ENCODE measurements around the gene PRDM10. TPM values are rescaled to one million over a fixed set of nuclear protein-coding genes. Genes with fewer than 3 reads are reported as not detected.

Gene PRDM10
- total RNA-seq, 1 experiment from 2014 or later: 10.6 TPM

DNA sequence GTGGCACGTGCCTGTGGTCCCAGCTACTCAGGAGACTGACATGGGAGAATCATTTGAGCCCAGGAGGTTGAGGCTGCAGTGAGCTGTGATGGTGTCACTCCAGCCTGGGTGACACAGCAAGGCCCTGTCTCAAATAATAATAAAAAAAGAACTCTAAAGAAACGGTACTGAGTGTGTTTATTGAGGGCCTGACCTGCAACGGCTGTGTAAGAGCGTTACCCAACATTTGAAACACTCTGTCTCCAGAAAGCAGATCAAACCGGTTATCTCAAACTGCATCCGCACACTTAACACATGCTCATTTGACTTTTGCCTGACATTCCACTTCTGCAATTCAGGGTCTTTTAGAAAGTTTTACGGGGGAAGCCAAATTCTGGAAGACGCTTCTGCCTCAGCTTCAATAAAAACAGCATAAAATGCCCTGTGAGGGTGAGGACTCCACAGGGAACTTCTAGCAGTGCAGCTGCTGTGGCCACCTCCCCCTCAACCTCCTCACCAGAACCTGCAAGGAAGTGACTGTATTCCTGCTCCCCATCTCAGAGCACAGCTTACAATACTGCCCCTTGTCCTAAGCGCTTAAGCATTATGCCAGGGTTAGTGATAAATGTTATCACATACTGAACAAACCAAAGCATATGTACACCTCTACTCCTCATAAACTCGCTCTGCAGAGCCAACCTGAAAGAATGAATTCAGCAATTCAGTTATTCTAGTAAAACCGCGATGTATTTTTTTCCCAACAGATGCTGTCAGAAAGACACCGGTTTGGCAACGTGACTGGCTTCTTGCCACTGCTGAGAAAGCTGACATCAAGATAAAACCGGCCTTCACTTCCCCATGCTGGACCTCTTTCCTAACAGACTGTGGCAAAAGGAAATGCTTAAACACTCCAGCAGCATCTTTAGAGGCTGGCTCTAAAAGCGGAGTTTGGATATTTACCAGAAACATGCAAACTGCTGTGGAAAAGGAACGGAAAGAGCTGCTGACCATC is 52.2 kb downstream of the PRDM10 start:
- Histone ChIP-seq H3K36me3 (replicated peaks; ENCODE audit: control insufficient read depth, insufficient read depth, low read length) (peaks cover 1% of the 10 kb centered on the region), H3K4me3 (ENCODE audit: insufficient read depth, low read depth, low read length) (no peak overlapping the region)
- peak; percentile 11 for DNase-seq

DNA sequence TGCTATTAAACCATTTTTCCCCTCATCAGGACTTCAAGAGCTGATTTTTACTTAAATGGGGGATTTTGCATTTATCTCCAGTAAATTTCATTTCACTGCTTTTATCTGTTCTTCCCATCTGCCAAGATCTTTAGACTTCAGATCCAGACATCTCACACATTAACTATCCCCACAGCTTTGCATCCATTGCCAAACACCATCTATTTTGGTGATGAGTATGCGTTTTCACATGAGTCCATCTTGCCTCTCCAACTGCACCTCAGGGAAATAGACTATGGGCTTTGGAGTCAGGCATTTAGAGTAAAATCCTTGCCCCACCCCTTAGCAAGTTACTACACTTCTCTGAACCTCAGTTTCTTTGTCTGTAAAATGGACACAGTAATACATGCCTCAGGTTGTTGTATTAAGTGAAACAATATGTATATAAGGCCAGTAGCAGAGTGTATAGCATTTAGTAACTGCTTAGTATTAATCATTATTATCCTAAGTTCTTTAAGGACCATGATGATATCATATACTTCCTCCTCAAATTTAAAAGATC is 53.6 kb downstream of the PRDM10 start:
- no peak overlapping the region for H3K4me3 ChIP-seq (ENCODE audit: insufficient read depth, low read depth, low read length)
- H3K27me3 ChIP-seq (ENCODE audit: control insufficient read depth, insufficient read depth, low read length): no peaks in the 10 kb centered on the region
- no peak for DNase-seq
- H3K36me3 ChIP-seq (replicated peaks; ENCODE audit: control insufficient read depth, insufficient read depth, low read length): peaks cover 1% of the 10 kb centered on the region

More for the DNA sequence above, 52.2 kb downstream of the PRDM10 start:
- H3K27me3 ChIP-seq (ENCODE audit: control insufficient read depth, insufficient read depth, low read length): no peaks in the 10 kb centered on the region

DNA sequence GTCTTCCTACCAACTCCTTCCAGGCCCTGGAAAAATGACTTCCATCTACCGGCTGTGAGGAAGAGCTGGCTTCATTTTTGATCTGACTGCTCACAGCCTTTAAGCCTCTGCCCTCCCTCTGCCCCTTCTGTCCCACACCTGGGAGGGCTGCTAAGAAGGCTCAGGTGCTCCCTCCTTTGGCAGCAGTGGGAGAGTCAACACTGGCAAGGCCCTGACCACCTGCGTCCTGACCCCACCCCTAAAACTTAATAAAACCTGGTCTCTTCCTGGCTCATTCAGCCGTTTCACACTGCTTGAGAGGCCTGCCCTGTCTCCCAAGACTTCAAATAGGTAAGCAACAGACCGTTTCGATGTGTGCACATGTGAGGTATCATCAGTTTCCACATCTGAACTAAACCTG is 55.2 kb downstream of the PRDM10 start:
- Histone ChIP-seq H3K27me3 (ENCODE audit: control insufficient read depth, insufficient read depth, low read length) (no peaks in the 10 kb centered on the region), H3K4me3 (ENCODE audit: insufficient read depth, low read depth, low read length) (no peak overlapping the region), H3K36me3 (replicated peaks; ENCODE audit: control insufficient read depth, insufficient read depth, low read length) (peaks cover 1% of the 10 kb centered on the region)
- peak; percentile 72 for DNase-seq

DNA sequence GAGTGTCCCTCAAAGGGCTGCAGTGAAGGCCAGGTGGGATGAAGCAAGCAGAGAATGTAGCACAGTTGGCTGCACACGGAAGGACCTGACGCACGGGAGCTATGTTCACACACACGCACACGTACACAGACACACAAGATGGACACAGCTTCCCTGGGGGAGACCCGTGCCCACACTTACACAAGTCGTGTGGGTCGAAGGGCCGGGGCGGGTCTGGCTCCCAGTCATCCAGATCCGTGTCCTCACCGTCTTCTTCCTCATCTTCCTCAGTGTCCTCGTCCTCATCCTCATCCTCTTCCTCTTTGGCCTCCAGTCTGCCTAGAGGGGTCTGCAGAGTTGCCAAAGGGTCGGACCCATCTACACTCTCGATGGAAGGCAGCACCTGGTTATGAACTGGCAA is 55.7 kb downstream of the PRDM10 start:
- Histone ChIP-seq H3K4me3 (ENCODE audit: insufficient read depth, low read depth, low read length) (no peak overlapping the region), H3K27me3 (ENCODE audit: control insufficient read depth, insufficient read depth, low read length) (no peaks in the 10 kb centered on the region), H3K36me3 (replicated peaks; ENCODE audit: control insufficient read depth, insufficient read depth, low read length) (peaks cover 1% of the 10 kb centered on the region)
- no peak for DNase-seq

DNA sequence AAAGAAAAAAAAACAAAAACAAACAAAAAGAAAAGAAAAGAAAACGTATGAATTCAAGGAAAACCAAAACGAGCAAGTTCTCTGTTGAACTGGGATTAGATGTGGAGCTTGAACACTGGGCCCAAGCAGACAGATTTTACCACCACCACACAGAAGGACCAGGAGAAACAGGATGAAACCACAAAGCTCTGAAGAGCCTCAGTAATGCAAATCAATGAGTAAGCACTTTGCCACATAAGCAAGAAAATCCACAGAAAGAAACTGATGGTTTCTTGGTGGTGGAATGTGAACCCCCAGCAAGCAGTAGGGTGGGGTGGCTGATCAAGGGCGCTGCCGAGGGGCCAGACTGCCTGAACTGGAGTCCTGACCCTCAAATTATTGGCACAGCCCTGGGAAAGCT is 56.4 kb downstream of the PRDM10 start:
- Histone ChIP-seq H3K27me3 (ENCODE audit: control insufficient read depth, insufficient read depth, low read length) (no peaks in the 10 kb centered on the region), H3K4me3 (ENCODE audit: insufficient read depth, low read depth, low read length) (no peak overlapping the region), H3K36me3 (replicated peaks; ENCODE audit: control insufficient read depth, insufficient read depth, low read length) (peaks cover 3% of the 10 kb centered on the region)
- no peak for DNase-seq

DNA sequence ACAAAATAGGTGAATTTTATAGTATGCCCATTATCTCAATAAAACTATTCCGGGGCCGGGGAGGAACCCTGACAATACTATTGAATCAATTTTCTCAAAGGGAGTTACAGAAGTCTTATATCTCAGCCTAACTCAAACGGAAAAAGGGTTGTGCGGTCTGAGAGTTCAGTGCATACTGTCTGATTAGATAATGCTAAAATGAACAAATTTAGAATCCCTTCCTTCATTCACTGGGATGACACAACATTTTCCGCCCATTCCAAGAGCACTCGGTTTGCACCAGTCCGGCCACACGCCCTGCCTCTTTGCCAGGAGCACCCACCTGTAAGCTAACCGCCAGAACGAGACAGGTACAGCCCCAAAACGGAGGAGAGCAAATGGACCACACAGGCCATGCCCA is 57.3 kb downstream of the PRDM10 start:
- no peak for DNase-seq
- Histone ChIP-seq H3K4me3 (ENCODE audit: insufficient read depth, low read depth, low read length) (no peak overlapping the region), H3K36me3 (replicated peaks; ENCODE audit: control insufficient read depth, insufficient read depth, low read length) (peaks cover 3% of the 10 kb centered on the region), H3K27me3 (ENCODE audit: control insufficient read depth, insufficient read depth, low read length) (no peaks in the 10 kb centered on the region)

DNA sequence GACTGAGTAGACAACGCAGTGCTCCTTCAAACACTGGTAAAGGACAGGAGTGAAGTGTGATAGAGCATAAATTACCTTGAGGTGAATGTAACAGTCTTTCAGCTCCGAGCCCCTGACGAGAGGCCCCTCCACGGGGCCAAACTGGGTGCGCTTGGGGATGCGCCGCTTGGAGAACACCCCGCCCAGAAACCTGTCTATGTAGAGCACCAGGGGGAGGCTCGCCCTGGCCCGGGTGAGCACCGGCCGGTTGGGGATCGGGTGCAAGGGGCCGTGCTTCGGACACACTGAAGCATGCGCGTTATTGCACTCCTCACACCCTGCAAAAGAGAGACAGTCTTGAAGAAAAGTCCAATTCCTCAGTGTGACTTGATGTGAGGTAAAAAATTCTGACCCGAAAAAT is 57.9 kb downstream of the PRDM10 start:
- H3K36me3 ChIP-seq (replicated peaks; ENCODE audit: control insufficient read depth, insufficient read depth, low read length): peaks cover 3% of the 10 kb centered on the region
- no peaks in the 10 kb centered on the region for H3K27me3 ChIP-seq (ENCODE audit: control insufficient read depth, insufficient read depth, low read length)
- H3K4me3 ChIP-seq (ENCODE audit: insufficient read depth, low read depth, low read length): no peak overlapping the region
- DNase-seq: no peak

DNA sequence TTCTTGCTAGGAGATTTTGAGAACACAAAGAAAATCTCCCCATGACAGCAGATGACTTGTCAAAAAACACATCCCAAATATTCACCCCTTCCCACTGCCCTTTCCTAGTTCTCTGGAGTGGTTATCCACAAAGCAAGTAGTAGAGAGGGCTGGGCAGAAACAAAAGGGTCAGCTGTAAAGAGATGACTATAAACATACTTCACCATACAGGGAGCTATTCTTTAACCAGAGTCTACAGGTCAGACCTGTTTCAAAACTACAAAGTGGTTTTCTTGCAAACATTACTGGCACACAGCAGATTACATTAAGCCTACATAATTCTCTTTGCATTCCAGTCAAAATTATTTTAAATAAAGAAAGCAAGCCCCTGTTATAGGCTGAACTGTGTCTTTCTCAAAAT is 59.6 kb downstream of the PRDM10 start:
- H3K4me3 ChIP-seq (ENCODE audit: insufficient read depth, low read depth, low read length): no peak overlapping the region
- no peaks in the 10 kb centered on the region for H3K27me3 ChIP-seq (ENCODE audit: control insufficient read depth, insufficient read depth, low read length)
- H3K36me3 ChIP-seq (replicated peaks; ENCODE audit: control insufficient read depth, insufficient read depth, low read length): peaks cover 3% of the 10 kb centered on the region
- no peak for DNase-seq

DNA sequence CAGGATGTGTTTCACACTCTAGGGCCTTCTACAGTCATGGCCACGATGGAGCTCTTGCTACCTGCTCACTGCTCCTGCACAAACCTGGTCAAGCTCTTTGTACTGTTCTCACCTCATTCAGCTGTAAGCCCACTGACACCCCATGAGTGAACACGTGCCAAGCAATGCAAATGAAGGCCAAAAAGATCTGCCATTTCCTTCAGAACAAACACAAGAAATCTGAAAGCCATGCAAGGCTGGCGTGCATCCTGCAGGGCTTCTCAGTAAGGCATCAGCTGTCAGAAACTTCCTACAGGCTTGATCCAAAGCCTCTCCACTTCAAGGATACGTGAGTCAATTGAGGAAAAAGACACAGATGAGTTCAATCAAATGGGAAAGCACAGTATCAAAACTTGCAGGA is 63.1 kb downstream of the PRDM10 start:
- no peaks in the 10 kb centered on the region for H3K27me3 ChIP-seq (ENCODE audit: control insufficient read depth, insufficient read depth, low read length)
- peaks cover 2% of the 10 kb centered on the region for H3K36me3 ChIP-seq (replicated peaks; ENCODE audit: control insufficient read depth, insufficient read depth, low read length)
- no peak for DNase-seq

DNA sequence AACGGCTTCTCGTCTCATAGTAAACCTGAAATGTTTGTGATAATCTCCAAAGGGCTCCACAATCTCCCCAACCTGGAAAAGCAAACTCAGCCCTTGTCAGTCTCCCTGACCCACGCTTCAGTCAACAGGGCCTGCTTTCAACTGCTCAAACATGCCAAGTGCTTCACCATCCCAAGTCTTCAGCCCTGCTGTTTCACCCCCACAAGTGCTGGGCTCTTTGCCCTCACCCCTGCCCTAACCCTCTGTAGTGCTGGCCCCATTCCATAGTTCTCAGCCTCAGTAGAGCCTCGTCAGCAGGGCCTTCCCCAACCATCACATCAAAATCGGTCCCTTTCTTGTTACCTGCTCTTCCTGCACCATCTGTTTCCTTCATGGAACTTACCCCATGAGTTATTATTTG is 63.9 kb downstream of the PRDM10 start:
- H3K4me3 ChIP-seq (ENCODE audit: insufficient read depth, low read depth, low read length): no peak overlapping the region
- H3K27me3 ChIP-seq (ENCODE audit: control insufficient read depth, insufficient read depth, low read length): no peaks in the 10 kb centered on the region
- no peak for DNase-seq
- peaks cover 2% of the 10 kb centered on the region for H3K36me3 ChIP-seq (replicated peaks; ENCODE audit: control insufficient read depth, insufficient read depth, low read length)

More for the DNA sequence above, 63.1 kb downstream of the PRDM10 start:
- no peak overlapping the region for H3K4me3 ChIP-seq (ENCODE audit: insufficient read depth, low read depth, low read length)

DNA sequence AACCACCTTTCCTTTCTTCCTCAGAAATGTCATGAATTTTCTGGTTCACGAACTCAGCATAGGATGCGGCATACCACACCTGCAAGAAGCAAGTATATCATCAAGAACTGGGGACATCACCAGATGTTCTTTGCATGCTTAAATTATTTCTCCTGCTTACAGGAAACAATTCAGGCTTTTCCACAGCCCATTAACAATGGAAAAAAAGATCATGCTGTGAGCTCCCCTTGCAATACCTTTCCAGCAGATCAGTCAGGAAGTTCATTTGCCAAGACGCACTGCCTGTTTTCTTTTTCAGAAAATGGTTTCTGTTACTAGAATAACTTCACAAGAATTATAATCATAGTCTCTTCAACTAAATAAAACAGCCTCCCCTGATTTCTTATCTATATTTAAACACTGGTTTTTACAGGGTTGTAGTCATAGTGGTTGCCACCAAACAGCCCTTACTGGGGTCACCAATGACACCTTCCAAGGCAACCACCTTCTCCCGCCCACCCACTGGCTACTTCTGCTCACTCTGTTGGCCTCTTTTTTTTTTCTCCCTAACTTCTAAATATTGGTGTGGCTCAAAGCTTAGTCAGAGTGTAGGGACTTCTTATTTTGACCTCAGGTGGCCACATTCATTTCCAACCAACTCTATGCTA is 64.9 kb downstream of the PRDM10 start:
- Histone ChIP-seq H3K36me3 (replicated peaks; ENCODE audit: control insufficient read depth, insufficient read depth, low read length) (peaks cover 2% of the 10 kb centered on the region), H3K27me3 (ENCODE audit: control insufficient read depth, insufficient read depth, low read length) (no peaks in the 10 kb centered on the region), H3K4me3 (ENCODE audit: insufficient read depth, low read depth, low read length) (no peak overlapping the region)
- peak; percentile 51 for DNase-seq

DNA sequence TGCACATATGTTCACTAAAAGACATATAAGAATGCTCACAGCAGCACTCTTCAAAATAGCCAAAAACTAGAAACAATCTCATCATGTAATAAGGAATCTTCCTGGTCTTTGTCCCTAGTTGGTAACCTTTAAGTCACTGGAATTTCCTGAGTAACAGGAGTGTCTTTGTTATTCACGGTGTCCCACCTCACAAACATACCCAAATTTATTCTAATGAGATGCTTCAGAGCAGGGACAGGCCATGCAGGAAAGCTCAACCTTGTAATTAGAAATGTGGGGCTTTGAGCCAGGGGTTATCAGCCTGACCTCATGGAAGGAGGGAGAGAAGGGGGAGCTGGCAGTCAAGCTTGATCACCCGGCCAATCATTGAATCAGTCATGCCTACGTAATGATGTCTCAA is 66.9 kb downstream of the PRDM10 start:
- Histone ChIP-seq H3K36me3 (replicated peaks; ENCODE audit: control insufficient read depth, insufficient read depth, low read length) (peaks cover 1% of the 10 kb centered on the region), H3K27me3 (ENCODE audit: control insufficient read depth, insufficient read depth, low read length) (no peaks in the 10 kb centered on the region), H3K4me3 (ENCODE audit: insufficient read depth, low read depth, low read length) (no peak overlapping the region)
- DNase-seq: peak; percentile 56

DNA sequence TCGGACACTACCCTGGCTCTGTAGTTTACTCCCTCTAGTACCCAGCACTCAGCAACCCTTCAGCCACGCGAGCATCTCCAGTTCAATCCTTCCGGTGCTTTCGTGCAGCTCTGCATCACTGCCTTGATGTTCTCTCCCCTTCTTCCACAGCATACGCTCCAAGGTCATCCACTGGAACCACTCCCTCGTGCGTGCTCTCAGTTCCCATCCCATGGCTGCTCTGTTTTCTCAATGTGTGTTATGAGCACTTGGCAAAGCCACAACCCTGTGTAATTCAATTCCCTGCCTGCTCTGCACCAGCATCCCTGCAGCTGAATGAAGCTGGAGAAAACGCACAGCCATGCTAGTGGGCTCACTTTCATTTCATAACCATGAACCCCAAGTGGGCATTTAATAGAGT is 68.7 kb downstream of the PRDM10 start:
- Histone ChIP-seq H3K27me3 (ENCODE audit: control insufficient read depth, insufficient read depth, low read length) (no peaks in the 10 kb centered on the region), H3K4me3 (ENCODE audit: insufficient read depth, low read depth, low read length) (no peak overlapping the region), H3K36me3 (replicated peaks; ENCODE audit: control insufficient read depth, insufficient read depth, low read length) (peaks cover 1% of the 10 kb centered on the region)
- DNase-seq: no peak

DNA sequence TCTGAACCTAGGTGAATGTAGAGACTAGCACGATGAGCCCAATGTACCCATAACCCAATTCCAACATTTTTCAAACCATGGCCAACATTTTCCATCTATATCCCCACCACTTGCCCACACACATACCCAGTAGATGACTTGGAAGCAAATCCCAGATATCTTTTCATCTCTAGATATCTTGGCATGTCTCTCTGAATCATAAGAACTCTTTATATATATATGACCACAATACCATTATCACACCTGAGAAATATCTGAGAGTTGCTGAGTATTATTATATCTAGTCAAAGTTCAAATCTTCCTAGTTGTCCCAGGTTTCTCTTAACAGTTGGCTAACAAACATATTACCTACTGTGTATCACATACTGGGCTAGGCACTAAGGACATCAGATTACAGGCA is 69.4 kb downstream of the PRDM10 start:
- Histone ChIP-seq H3K27me3 (ENCODE audit: control insufficient read depth, insufficient read depth, low read length) (no peaks in the 10 kb centered on the region), H3K36me3 (replicated peaks; ENCODE audit: control insufficient read depth, insufficient read depth, low read length) (peaks cover 1% of the 10 kb centered on the region), H3K4me3 (ENCODE audit: insufficient read depth, low read depth, low read length) (no peak overlapping the region)
- DNase-seq: no peak

Data from H7 (cell line).